ENCODE measurements around the gene NAP1L1.
A peak's percentile ranks its signal among the peaks of the same experiment; 100 is the strongest.

Gene NAP1L1

GRCh38 chr12:76083904-76084862, at the start of gene NAP1L1:
Gene NAP1L1, minus strand, starts transcription at chr12:76084685. Its CDS starts 10,466 bp downstream, at chr12:76074219.
- DNase-seq (ENCODE audit: low read depth in 2 of 3, low spot score in 1 of 3), result peak; percentile 94 to 95 (median 95)

- no peak for DNase-seq (ENCODE audit: low read depth in 2 of 3, low spot score in 1 of 3)
Observed at GRCh38 chr12:76127588-76127987, 43.1 kb upstream of the NAP1L1 start.

- DNase-seq (ENCODE audit: low read depth in 2 of 3, low spot score in 1 of 3), result no peak
Observed at GRCh38 chr12:76124456-76124855, 40.0 kb upstream of the NAP1L1 start.

GRCh38 chr12:76123259-76124212, 39.1 kb upstream of the NAP1L1 start:
- DNase-seq (ENCODE audit: low read depth in 2 of 3, low spot score in 1 of 3), result no peak

GRCh38 chr12:76119887-76120286, 35.4 kb upstream of the NAP1L1 start:
- DNase-seq (ENCODE audit: low read depth in 2 of 3, low spot score in 1 of 3), result no peak

GRCh38 chr12:76117751-76118150, 33.3 kb upstream of the NAP1L1 start:
- DNase-seq (ENCODE audit: low read depth in 2 of 3, low spot score in 1 of 3), result no peak

- DNase-seq (ENCODE audit: low read depth in 2 of 3, low spot score in 1 of 3), result no peak
Observed at GRCh38 chr12:76117067-76117691, 32.7 kb upstream of the NAP1L1 start.

- no peak for DNase-seq (ENCODE audit: low read depth in 2 of 3, low spot score in 1 of 3)
Observed at GRCh38 chr12:76113800-76114757, 29.6 kb upstream of the NAP1L1 start.

GRCh38 chr12:76111209-76111749, 26.8 kb upstream of the NAP1L1 start:
- DNase-seq (ENCODE audit: low read depth in 2 of 3, low spot score in 1 of 3), result no peak

GRCh38 chr12:76109879-76110278, 25.4 kb upstream of the NAP1L1 start:
- no peak for DNase-seq (ENCODE audit: low read depth in 2 of 3, low spot score in 1 of 3)

- no peak for DNase-seq (ENCODE audit: low read depth in 2 of 3, low spot score in 1 of 3)
Observed at GRCh38 chr12:76108356-76108755, 23.9 kb upstream of the NAP1L1 start.

GRCh38 chr12:76106631-76107030, 22.1 kb upstream of the NAP1L1 start:
- no peak for DNase-seq (ENCODE audit: low read depth in 2 of 3, low spot score in 1 of 3)

- no peak for DNase-seq (ENCODE audit: low read depth in 2 of 3, low spot score in 1 of 3)
Observed at GRCh38 chr12:76103958-76104357, 19.5 kb upstream of the NAP1L1 start.

- DNase-seq (ENCODE audit: low read depth in 2 of 3, low spot score in 1 of 3), result no peak
Observed at GRCh38 chr12:76101739-76102385, 17.4 kb upstream of the NAP1L1 start.

- no peak for DNase-seq (ENCODE audit: low read depth in 2 of 3, low spot score in 1 of 3)
Observed at GRCh38 chr12:76096079-76096646, 11.7 kb upstream of the NAP1L1 start.

- DNase-seq (ENCODE audit: low read depth in 2 of 3, low spot score in 1 of 3), result no peak
Observed at GRCh38 chr12:76094754-76095153, 10.3 kb upstream of the NAP1L1 start.

GRCh38 chr12:76091246-76091754, 6.8 kb upstream of the NAP1L1 start:
- no peak for DNase-seq (ENCODE audit: low read depth in 2 of 3, low spot score in 1 of 3)

- peak in 2 of 3 donors; percentile 22 to 34 for DNase-seq (ENCODE audit: low read depth in 2 of 3, low spot score in 1 of 3)
Observed at GRCh38 chr12:76085520-76085868, 1.0 kb upstream of the NAP1L1 start.
